OCI-LY3 (cell line): ENCODE measurements around the gene ST6GALNAC5.

Experiments
- H2AFZ ChIP-seq: fragments of 200-600, 300-600 bp; shearing (Covaris generic); 2 replicates; pipeline ENCODE4 v1.6.0; 2014; ENCODE audit warnings: antibody characterized with exemption, low read depth, low read length
- H3K27ac ChIP-seq: fragments of 200-600, 300-600 bp; sonication (generic); 2 replicates; pipeline ENCODE4 v1.5.1; 2014; ENCODE audit warnings: mild to moderate bottlenecking, low read length, moderate library complexity, mixed read lengths
- H3K27me3 ChIP-seq: fragments of 200-600, 300-600 bp; sonication (generic); 2 replicates; pipeline ENCODE4 v1.6.1; 2014; ENCODE audit warnings: low read depth, low read length, mixed read lengths
- H3K36me3 ChIP-seq: fragments of 200-600, 300-600 bp; sonication (generic); replicated peaks from 2 replicates; pipeline ENCODE3; 2014; ENCODE audit warnings: low read depth, low read length, mixed read lengths
- H3K4me1 ChIP-seq: fragments of 300-600, 200-600 bp; sonication (generic); 2 replicates; pipeline ENCODE4 v1.6.1; 2014; ENCODE audit warnings: low read length, mixed read lengths
- H3K4me2 ChIP-seq: fragments of 200-600, 300-600 bp; sonication (generic); 2 replicates; pipeline ENCODE4 v1.6.1; 2014; ENCODE audit warnings: low read length, mixed read lengths
- H3K4me3 ChIP-seq: fragments of 300-600, 200-600 bp; sonication (generic); 2 replicates; pipeline ENCODE4 v1.5.1; 2014; ENCODE audit warnings: antibody characterized with exemption, mild to moderate bottlenecking, low read length, moderate library complexity
- H3K79me2 ChIP-seq: fragments of 300-600, 200-600 bp; shearing (Covaris generic); 2 replicates; pipeline ENCODE4 v1.6.1; 2014; ENCODE audit warnings: mild to moderate bottlenecking, low read length, mixed read lengths
- H3K9ac ChIP-seq: fragments of 300-600, 200-600 bp; shearing (Covaris generic); 2 replicates; pipeline ENCODE4 v1.6.0; 2014; ENCODE audit warnings: mild to moderate bottlenecking, low read length, moderate library complexity
- H3K9me3 ChIP-seq: fragments of 200-600, 300-600 bp; shearing (Covaris generic); 2 replicates; pipeline ENCODE4 v1.6.1; 2014; ENCODE audit warnings: low read length, mixed read lengths; ENCODE audit not compliant: insufficient read depth
- H4K20me1 ChIP-seq: fragments of 200-600, 300-600 bp; sonication (generic); 2 replicates; pipeline ENCODE4 v1.6.1; 2016; ENCODE audit warnings: low read length, mixed read lengths; ENCODE audit not compliant: insufficient read depth
- EZH2phosphoT487 ChIP-seq: fragments of 200-600 bp; shearing (Covaris generic); IDR thresholded peaks from 2 replicates; pipeline ENCODE4 v1.6.1; 2018; ENCODE audit warnings: antibody characterized with exemption, mixed run types, low read depth
- TF ChIP-seq, protein P1 (sequence below): fragments of 200-600, 300-600 bp; sonication (generic); IDR thresholded peaks from 2 replicates; pipeline ENCODE4 v1.5.1; 2014; ENCODE audit warnings: antibody characterized with exemption, low read length, low read depth

ST6GALNAC5 gene

DNA sequence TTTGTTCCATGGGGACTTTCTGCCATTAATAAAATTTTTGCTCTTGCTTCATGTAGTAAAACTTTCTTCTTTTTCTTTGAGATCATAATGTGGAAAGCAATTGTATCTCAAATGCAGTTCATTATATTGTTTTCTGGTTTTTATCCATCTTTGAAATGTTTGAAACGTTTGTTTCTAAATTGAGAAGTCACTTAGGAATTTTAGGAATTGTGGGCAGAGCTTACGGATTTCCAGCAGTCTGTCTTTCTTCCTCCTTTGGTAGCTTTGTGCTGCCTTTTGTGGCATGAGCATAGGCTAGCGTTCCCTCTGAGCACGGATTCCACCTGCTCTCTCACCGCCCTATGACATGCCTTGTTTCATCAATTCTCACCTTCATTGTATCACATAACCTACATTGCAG, 2.9 kb upstream of the ST6GALNAC5 start:
- no peak overlapping the region for H3K4me2 ChIP-seq
- no peak overlapping the region for H3K4me3 ChIP-seq
- H2AFZ ChIP-seq, result no peak overlapping the region
- H3K79me2 ChIP-seq, result no peaks in the 10 kb centered on the region
- H3K9ac ChIP-seq, result no peak overlapping the region
- H4K20me1 ChIP-seq, result no peaks in the 10 kb centered on the region
- H3K27me3 ChIP-seq, result no peaks in the 10 kb centered on the region
- no peaks in the 10 kb centered on the region for H3K36me3 ChIP-seq
- H3K27ac ChIP-seq, result no peak overlapping the region
- no peak for TF ChIP-seq EZH2phosphoT487
- TF ChIP-seq, protein P1, sequence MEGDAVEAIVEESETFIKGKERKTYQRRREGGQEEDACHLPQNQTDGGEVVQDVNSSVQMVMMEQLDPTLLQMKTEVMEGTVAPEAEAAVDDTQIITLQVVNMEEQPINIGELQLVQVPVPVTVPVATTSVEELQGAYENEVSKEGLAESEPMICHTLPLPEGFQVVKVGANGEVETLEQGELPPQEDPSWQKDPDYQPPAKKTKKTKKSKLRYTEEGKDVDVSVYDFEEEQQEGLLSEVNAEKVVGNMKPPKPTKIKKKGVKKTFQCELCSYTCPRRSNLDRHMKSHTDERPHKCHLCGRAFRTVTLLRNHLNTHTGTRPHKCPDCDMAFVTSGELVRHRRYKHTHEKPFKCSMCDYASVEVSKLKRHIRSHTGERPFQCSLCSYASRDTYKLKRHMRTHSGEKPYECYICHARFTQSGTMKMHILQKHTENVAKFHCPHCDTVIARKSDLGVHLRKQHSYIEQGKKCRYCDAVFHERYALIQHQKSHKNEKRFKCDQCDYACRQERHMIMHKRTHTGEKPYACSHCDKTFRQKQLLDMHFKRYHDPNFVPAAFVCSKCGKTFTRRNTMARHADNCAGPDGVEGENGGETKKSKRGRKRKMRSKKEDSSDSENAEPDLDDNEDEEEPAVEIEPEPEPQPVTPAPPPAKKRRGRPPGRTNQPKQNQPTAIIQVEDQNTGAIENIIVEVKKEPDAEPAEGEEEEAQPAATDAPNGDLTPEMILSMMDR, result no peak
- H3K4me1 ChIP-seq, result no peaks in the 10 kb centered on the region
- no peaks in the 10 kb centered on the region for H3K9me3 ChIP-seq

DNA sequence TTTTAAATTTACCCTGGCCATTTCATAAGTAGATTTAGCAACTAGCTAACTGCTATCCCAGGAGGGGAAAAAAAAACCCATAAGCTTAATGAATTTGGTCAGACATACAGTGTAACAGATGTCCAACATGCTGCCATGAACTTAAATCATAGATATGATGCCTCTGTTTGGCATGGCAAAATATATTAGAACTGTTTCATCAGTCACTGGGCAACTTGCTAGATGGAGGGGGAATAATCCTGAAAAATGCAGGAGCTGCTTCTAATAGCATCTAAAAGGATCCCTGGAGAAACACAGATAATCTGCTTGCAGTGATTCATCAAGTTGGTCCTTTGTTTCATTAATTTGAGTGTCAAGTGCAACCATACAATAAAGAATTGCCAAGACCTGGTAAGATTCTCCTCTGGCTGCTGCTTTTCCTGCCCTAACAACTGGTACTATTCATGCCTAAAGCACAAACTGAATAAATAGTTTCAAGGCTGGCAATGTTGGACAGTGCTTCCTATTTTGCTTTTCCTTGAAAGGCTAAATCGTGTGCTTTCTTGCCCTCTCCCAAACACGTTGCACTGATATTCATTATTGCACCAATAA, 1.5 kb upstream of the ST6GALNAC5 start:
- Histone ChIP-seq H3K27ac (no peak overlapping the region), H3K36me3 (no peaks in the 10 kb centered on the region), H3K4me1 (peaks cover 1% of the 10 kb centered on the region), H3K27me3 (no peaks in the 10 kb centered on the region), H3K4me3 (no peak overlapping the region), H3K9ac (no peak overlapping the region), H3K4me2 (no peak overlapping the region), H3K79me2 (no peaks in the 10 kb centered on the region), H4K20me1 (no peaks in the 10 kb centered on the region), H3K9me3 (no peaks in the 10 kb centered on the region), H2AFZ (no peak overlapping the region)
- TF ChIP-seq, protein P1, result no peak
- no peak for TF ChIP-seq EZH2phosphoT487

DNA sequence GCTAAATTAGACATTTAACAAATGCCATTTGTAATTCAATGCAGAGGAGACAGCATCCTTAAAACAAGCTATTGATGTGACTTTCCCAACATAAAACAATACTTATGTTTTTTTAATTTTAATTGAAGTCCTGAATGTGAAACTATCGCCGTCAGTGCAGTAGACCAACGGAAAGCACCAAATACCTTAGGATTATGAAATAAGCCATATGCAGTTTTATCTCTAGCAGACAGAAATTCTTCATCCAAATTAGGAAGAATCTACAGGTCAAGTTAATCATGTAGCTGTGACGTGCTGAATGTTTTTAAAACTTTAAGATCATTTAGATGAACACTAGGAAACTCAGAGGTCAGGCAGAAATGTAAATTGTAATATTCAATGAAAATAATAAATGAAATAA, 714 bp upstream of the ST6GALNAC5 start:
- Histone ChIP-seq H3K36me3 (no peaks in the 10 kb centered on the region), H3K27me3 (no peaks in the 10 kb centered on the region), H3K4me2 (no peak overlapping the region), H3K9me3 (no peaks in the 10 kb centered on the region), H3K4me3 (no peak overlapping the region), H3K9ac (no peak overlapping the region), H4K20me1 (no peaks in the 10 kb centered on the region), H3K79me2 (no peaks in the 10 kb centered on the region), H2AFZ (no peak overlapping the region), H3K4me1 (peaks cover 9% of the 10 kb centered on the region), H3K27ac (no peak overlapping the region)
- TF ChIP-seq EZH2phosphoT487, result no peak

DNA sequence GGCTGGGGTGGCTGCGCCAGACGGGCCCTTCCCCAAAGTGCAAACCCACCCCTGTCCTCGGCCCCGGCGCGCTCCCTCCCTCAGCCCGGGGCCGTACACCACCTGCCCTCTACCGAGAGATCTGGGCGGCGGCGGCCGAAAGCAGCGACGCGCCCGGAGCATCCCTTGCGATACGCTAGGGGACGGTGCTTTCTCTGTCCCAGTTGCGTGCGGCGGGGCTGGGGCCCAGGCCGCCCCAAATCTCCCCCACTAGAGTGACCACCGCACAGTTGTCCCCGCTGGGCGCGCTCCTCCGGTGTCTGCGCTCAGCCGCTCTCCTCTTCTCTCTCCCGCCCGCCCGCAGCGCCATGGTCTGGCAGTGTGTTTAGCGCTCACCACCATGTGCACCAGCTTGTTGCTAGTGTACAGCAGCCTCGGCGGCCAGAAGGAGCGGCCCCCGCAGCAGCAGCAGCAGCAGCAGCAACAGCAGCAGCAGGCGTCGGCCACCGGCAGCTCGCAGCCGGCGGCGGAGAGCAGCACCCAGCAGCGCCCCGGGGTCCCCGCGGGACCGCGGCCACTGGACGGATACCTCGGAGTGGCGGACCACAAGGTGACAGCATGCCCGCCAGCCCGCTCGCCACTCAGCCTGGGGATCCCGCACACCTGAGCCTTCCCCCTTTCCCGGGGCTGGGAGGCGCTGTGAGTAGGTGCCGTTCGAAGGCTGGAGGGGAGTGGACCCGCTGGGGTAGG, 1.0 kb downstream of the ST6GALNAC5 start:
- Histone ChIP-seq H3K36me3 (no peaks in the 10 kb centered on the region), H3K9me3 (no peaks in the 10 kb centered on the region), H3K4me2 (no peak overlapping the region), H4K20me1 (no peaks in the 10 kb centered on the region), H3K4me1 (peaks cover 17% of the 10 kb centered on the region), H3K27me3 (no peaks in the 10 kb centered on the region), H2AFZ (no peak overlapping the region), H3K9ac (no peak overlapping the region), H3K4me3 (no peak overlapping the region), H3K27ac (no peak overlapping the region), H3K79me2 (no peaks in the 10 kb centered on the region)
- TF ChIP-seq EZH2phosphoT487, result no peak
- TF ChIP-seq, protein P1, result no peak
